RWPE2 (cell line): ENCODE results near the gene ARHGAP31.
"Not testable (repeated sequence)": the region's sequence is repeated elsewhere in the genome, so short reads cannot be mapped to it uniquely, and the experiment has no call there.

Experiments
- ATAC-seq: fragments of 200-7000 bp; cut with Tn5 transposase; 3 replicates; pipeline ENCODE4 v1.9.1; 2021; ENCODE audit warnings: low read depth
- DNase-seq: peaks from one replicate; pipeline ENCODE4 v3.0.0-alpha.2; 2020; ENCODE audit warnings: low spot score
- H3K27ac ChIP-seq: fragments of 450-650 bp; 2 replicates; pipeline ENCODE4 v1.5.1; 2017; ENCODE audit warnings: mild to moderate bottlenecking; ENCODE audit not compliant: poor library complexity, severe bottlenecking
- H3K27me3 ChIP-seq: fragments of 250-450 bp; sonication (Bioruptor Pico); 2 replicates; pipeline ENCODE4 v1.5.1; 2021; ENCODE audit warnings: mild to moderate bottlenecking, moderate library complexity; ENCODE audit not compliant: insufficient read depth, poor library complexity, severe bottlenecking
- H3K36me3 ChIP-seq: fragments of 250-450 bp; sonication (Bioruptor Pico); 2 replicates; pipeline ENCODE4 v1.5.1; 2020; ENCODE audit warnings: low read depth, mild to moderate bottlenecking, moderate library complexity
- H3K4me1 ChIP-seq: fragments of 250-450 bp; sonication (Bioruptor Pico); 2 replicates; pipeline ENCODE4 v1.5.1; 2021; ENCODE audit warnings: mild to moderate bottlenecking, moderate library complexity; ENCODE audit not compliant: insufficient read depth, poor library complexity, severe bottlenecking
- H3K4me3 ChIP-seq: fragments of 250-450 bp; sonication (Bioruptor Pico); 2 replicates; pipeline ENCODE4 v1.5.1; 2021; ENCODE audit warnings: mild to moderate bottlenecking, moderate library complexity; ENCODE audit not compliant: severe bottlenecking
- H3K9me3 ChIP-seq: fragments of 250-450 bp; sonication (Bioruptor Pico); 2 replicates; pipeline ENCODE4 v1.5.1; 2021; ENCODE audit warnings: mild to moderate bottlenecking, moderate library complexity; ENCODE audit not compliant: severe bottlenecking
- TF ChIP-seq, protein P1 (sequence below): fragments of 450-650 bp; IDR thresholded peaks from one replicate; pipeline ENCODE4 v1.5.1; 2017; ENCODE audit warnings: mild to moderate bottlenecking, moderate library complexity; ENCODE audit not compliant: poor library complexity, severe bottlenecking

The ARHGAP31 gene

DNA sequence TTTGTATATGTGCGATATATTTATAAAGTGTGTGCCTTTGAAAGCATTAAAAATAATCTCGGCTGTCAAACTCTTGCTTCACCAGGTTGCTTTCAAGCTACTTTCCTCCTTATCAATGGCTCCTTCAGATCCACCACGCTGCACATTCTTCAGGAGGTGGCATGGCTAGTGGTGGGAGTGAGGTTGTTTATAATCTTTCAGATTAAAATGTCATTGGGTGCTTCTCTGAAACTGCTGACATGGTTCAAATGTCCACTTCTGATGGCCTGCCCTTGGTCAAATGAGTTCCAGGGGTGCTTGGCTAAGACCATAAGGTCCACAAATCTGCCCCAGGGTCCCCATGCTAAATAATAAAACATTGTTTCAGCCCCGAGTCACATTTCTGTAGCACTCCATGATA, 36.7 kb downstream of the ARHGAP31 start:
- no peaks in the 10 kb centered on the region for H3K36me3 ChIP-seq
- no peaks in the 10 kb centered on the region for H3K4me1 ChIP-seq
- H3K9me3 ChIP-seq: no peaks in the 10 kb centered on the region
- no peaks in the 10 kb centered on the region for H3K27me3 ChIP-seq
- H3K4me3 ChIP-seq: no peak overlapping the region
- no peak for DNase-seq
- H3K27ac ChIP-seq: no peak overlapping the region
- TF ChIP-seq, protein P1, sequence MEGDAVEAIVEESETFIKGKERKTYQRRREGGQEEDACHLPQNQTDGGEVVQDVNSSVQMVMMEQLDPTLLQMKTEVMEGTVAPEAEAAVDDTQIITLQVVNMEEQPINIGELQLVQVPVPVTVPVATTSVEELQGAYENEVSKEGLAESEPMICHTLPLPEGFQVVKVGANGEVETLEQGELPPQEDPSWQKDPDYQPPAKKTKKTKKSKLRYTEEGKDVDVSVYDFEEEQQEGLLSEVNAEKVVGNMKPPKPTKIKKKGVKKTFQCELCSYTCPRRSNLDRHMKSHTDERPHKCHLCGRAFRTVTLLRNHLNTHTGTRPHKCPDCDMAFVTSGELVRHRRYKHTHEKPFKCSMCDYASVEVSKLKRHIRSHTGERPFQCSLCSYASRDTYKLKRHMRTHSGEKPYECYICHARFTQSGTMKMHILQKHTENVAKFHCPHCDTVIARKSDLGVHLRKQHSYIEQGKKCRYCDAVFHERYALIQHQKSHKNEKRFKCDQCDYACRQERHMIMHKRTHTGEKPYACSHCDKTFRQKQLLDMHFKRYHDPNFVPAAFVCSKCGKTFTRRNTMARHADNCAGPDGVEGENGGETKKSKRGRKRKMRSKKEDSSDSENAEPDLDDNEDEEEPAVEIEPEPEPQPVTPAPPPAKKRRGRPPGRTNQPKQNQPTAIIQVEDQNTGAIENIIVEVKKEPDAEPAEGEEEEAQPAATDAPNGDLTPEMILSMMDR: no peak
- ATAC-seq: no peak

DNA sequence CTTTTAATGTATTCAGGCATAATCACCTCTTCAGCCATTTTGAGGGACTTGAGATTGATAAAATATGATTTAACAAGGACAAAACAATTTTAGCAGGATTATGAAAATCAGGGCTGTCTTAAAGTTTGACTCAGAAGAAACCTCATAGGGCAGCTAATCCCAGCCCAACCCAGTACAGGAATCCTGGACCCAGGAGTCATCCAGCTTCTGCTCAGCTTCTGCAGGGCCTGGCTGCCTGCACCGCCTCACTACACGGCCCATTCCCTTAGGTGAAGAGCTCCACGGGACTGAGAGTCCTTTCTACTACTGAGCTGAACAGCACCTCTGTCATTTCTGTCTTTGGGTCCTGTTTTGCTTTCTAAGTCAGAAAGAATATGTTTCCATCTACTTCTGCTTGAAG, 37.5 kb downstream of the ARHGAP31 start:
- TF ChIP-seq, protein P1: no peak
- ATAC-seq: peak; percentile 68; the same call in 2 of the 3 replicates
- Histone ChIP-seq H3K36me3 (no peaks in the 10 kb centered on the region), H3K4me3 (no peak overlapping the region), H3K27ac (no peak overlapping the region), H3K4me1 (no peaks in the 10 kb centered on the region), H3K9me3 (no peaks in the 10 kb centered on the region), H3K27me3 (no peaks in the 10 kb centered on the region)
- no peak for DNase-seq

DNA sequence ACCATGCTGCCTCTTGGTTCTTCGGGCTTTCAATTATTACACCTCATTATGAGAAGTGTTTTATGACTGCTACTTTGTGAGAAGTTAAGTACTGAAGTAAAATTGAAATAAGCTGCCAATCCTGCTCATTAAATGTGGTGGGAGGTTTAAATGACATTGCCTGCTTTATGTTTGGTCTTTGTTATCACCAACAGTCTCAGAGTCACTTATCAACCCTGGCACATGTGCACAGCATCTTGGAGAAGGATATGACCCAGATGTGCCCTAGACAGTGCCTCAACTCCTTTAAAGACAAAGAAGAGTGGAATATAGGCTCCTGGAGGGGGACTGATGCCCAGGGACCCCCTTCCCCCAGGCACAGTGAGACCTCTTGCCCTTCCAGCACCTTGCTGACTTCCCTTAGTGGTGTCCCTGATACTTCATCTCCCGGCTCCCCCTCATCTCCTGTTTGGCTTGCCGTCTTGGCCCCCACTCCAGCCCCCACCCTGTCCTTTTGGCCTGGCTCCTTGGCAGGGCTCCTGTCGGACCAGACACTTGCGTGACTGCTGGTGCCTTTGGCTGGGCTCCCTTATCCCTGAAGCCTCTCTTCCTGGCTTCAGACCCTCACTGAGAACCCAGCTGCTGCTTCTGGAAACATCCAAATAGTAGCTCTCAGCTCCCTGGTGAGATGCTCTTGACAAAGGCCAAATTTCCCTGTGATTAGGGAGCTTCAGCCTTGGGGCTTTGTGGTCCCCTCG, 39.8 kb downstream of the ARHGAP31 start:
- DNase-seq (no peak), ATAC-seq (no peak)
- Histone ChIP-seq H3K4me3 (no peak overlapping the region), H3K4me1 (no peaks in the 10 kb centered on the region), H3K27me3 (no peaks in the 10 kb centered on the region), H3K36me3 (no peaks in the 10 kb centered on the region), H3K27ac (no peak overlapping the region), H3K9me3 (no peaks in the 10 kb centered on the region)
- TF ChIP-seq, protein P1: no peak

DNA sequence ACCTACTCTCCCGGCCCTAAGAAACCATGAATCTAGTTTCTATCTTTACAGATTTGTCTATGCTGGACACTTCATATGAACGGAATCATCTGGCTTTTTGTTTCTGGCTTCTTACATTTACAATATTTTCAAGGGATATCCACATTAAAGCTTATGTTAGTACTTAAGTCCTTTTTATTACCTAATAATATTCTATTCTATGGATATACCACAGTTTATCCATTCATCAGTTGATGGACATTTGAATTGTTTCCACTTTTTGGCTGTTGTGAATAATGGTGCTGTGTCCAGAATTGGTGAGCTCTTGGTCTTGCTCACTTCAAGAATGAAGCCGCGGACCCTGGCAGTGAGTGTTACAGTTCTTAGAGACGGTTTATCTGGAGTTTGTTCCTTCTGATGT, 42.6 kb downstream of the ARHGAP31 start:
- Histone ChIP-seq H3K27me3 (no peaks in the 10 kb centered on the region), H3K36me3 (no peaks in the 10 kb centered on the region), H3K4me3 (no peak overlapping the region), H3K4me1 (no peaks in the 10 kb centered on the region), H3K9me3 (no peaks in the 10 kb centered on the region), H3K27ac (no peak overlapping the region)
- TF ChIP-seq, protein P1: no peak
- no peak for ATAC-seq
- DNase-seq: no peak

DNA sequence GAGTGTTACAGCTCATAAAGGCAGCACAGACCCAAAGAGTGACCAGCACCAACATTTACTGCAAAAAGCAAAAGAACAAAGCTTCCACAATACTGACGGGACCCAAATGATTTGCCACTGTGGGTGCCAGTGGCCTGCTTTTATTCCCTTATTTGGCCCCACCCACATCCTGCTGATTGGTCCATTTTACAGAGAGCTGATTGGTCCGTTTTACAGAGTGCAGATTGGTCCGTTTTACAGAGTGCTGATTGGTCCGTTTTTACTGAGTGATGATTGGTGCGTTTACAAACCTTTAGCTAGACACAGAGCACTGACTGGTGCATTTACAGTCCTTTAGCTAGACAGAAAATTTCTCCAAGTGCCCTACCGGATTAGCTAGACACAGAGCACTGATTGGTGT, 43.2 kb downstream of the ARHGAP31 start:
- not testable (repeated sequence) for H3K4me1 ChIP-seq, H3K4me3 ChIP-seq, ATAC-seq, H3K27ac ChIP-seq, DNase-seq, H3K9me3 ChIP-seq, H3K27me3 ChIP-seq, H3K36me3 ChIP-seq
